Measurements from ENCODE around the gene PRKD2.
A peak's percentile ranks its signal among the peaks of the same experiment; 100 is the strongest.

Gene PRKD2

DNA sequence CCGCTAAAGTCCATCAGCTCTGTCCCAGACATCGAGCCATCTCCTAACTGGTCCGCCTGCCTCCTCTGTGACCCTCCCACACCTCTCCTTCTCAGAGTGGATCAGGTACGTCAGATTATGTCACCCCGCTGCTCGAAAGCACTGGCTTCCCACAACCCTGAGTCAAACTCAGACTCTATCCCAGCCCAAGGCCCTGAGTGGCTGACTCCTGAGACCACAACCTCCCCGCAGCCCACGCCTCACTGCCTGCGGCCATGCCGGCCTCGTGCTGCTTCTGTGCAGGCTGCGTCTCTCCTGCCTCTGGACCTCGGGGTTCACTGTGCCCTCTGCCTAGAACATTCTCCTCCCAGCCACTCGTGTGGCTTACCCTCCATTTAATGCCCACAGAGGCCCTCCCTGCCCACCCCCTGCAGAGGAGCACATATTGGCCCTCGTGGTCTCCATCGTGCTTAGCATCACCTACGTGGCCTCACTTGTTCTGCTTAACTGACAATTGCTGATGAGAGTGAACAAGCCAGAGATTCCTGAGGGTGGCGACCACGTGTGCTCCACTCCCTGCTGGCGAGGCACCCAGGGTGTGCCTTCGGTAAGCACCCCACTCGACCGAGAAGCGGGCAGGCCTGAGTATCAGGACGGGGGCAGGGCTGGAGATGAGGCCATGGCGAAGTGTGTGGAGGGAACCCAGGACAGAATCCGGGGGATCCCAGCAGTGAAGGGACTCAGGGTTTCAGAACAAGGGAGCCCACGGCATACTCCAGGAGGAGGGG lies 15.4 kb upstream of the PRKD2 start:
- DNase-seq, result no peak
- Mint-ChIP-seq H3K27me3 (no peaks in the 10 kb centered on the region), H3K4me3 (no peak overlapping the region), H3K4me1 (ENCODE audit: low read depth) (peaks cover 24% of the 10 kb centered on the region), H3K9me3 (no peaks in the 10 kb centered on the region), H3K36me3 (ENCODE audit: low read depth) (peaks cover 85% of the 10 kb centered on the region), H3K27ac (peak overlapping the region; percentile 51)

DNA sequence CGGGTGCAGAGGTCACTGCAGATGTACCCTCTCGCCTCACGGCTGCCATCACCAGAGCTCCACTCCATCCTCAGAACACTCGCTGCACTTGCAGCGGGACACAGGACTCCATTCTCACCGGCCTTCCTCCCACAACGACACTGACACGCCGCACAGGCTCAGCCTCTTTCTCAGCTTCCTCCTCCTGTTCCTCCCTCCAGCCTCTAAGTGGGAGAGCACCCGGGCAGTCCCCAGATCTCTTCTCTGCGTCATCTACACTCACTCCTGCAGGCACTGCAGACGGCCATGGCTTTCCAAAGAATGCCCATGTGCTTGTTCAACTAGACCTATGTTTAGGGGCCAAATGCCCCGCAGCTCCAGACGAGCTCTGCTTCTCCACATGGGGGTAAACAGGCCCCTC lies 14.7 kb upstream of the PRKD2 start:
- H3K36me3 Mint-ChIP-seq (ENCODE audit: low read depth), result peaks cover 85% of the 10 kb centered on the region
- DNase-seq, result no peak
- H3K4me3 Mint-ChIP-seq, result no peak overlapping the region
- H3K27ac Mint-ChIP-seq, result peak overlapping the region; percentile 51
- peaks cover 24% of the 10 kb centered on the region for H3K4me1 Mint-ChIP-seq (ENCODE audit: low read depth)
- no peaks in the 10 kb centered on the region for H3K27me3 Mint-ChIP-seq
- H3K9me3 Mint-ChIP-seq, result no peaks in the 10 kb centered on the region

DNA sequence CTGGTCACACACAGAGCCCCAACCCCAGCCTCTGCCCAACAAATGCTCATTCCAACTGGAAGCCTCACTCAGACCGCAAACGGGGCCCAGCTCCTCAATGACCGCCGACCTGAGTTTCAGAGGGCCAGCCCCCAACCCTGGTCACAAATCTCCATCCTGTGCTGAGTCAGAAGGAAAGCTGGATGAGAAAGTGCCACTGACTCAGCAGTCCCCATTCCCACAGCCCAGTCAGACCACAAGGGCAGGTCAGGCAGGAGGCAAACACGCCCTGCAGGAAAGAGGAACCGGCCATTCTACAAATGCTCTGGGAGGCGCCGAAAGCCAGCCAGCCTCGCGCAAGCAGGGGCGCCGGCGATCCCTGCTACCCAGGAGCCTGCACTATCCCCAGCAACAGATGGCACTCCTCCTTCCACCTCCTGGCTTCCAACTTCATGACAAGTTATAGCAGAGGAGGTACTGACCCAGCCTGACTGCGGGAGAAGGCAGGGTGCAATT lies 14.1 kb upstream of the PRKD2 start:
- Mint-ChIP-seq H3K27ac (peak overlapping the region; percentile 51), H3K4me3 (no peak overlapping the region), H3K27me3 (no peaks in the 10 kb centered on the region), H3K4me1 (ENCODE audit: low read depth) (peaks cover 24% of the 10 kb centered on the region), H3K9me3 (no peaks in the 10 kb centered on the region), H3K36me3 (ENCODE audit: low read depth) (peaks cover 89% of the 10 kb centered on the region)
- no peak for DNase-seq

DNA sequence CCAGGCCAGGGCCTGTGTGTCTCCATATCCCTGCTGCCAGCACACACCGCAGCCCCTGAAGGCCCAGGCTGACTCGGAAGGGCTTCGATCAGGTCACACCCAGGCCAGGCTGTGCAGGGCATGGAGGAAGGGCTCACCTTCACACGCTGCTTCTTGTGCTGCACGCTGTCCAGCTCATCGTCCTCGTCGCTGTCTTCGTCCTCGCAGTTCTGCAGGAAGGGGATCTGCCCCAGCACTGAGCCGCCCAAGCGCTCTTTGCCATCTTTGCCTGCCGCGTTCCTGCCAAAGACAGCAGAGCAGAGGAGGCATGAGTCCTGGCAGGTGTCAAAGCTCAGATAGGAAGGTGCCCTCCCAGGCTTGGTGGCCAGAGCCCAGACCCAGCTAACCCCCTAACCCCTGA lies 13.7 kb upstream of the PRKD2 start:
- H3K9me3 Mint-ChIP-seq, result no peaks in the 10 kb centered on the region
- peaks cover 90% of the 10 kb centered on the region for H3K36me3 Mint-ChIP-seq (ENCODE audit: low read depth)
- H3K4me1 Mint-ChIP-seq (ENCODE audit: low read depth), result peaks cover 24% of the 10 kb centered on the region

DNA sequence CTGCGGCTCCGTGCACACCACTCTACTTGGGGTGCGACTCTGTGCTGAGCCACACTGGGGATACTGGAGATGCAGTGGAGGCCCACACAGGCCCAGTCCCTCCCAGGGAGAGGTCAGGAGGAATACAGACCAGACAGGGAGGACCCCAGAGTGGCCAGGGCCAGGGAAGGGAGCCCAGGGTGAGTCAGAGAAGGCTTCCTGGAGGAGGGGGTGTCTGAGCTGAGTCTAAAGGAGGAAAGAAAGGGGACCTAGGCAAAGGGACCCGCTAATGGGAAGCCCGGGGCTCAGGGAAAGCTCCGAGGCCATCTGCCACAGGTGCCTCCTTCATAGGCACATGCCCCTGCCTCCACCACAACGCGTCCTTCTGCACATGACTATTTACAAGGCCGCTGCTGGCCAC lies 13.3 kb upstream of the PRKD2 start:
- peaks cover 24% of the 10 kb centered on the region for H3K4me1 Mint-ChIP-seq (ENCODE audit: low read depth)
- H3K27ac Mint-ChIP-seq, result peak overlapping the region; percentile 51
- H3K9me3 Mint-ChIP-seq, result no peaks in the 10 kb centered on the region
- DNase-seq, result no peak
- H3K4me3 Mint-ChIP-seq, result no peak overlapping the region
- H3K27me3 Mint-ChIP-seq, result no peaks in the 10 kb centered on the region
- peaks cover 90% of the 10 kb centered on the region for H3K36me3 Mint-ChIP-seq (ENCODE audit: low read depth)

More for the DNA sequence above, 13.7 kb upstream of the PRKD2 start:
- Mint-ChIP-seq H3K4me3 (no peak overlapping the region), H3K27me3 (no peaks in the 10 kb centered on the region), H3K27ac (peak overlapping the region; percentile 51)
- DNase-seq, result no peak

DNA sequence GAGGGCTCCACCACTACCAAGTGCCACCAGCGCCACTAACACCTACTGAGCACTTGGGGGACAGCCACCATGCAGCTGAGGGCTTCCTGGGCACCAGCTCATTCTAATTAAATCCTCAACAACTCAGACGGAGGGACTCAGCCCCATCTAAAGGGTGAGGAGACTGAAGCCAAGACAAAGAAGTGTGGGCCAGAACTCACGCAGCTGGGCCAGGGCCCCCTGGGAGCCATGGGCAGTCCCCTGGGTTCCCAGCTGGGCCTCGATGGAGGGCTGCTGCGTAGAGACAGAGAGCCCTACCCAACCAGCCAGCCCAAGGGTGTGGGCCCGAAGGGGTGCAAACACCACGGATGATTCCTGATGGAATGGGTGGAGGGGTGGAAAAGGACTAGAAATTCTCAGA lies 12.8 kb upstream of the PRKD2 start:
- H3K27ac Mint-ChIP-seq, result peak overlapping the region; percentile 47
- DNase-seq, result no peak
- H3K4me3 Mint-ChIP-seq, result no peak overlapping the region
- no peaks in the 10 kb centered on the region for H3K27me3 Mint-ChIP-seq
- peaks cover 24% of the 10 kb centered on the region for H3K4me1 Mint-ChIP-seq (ENCODE audit: low read depth)
- peaks cover 94% of the 10 kb centered on the region for H3K36me3 Mint-ChIP-seq (ENCODE audit: low read depth)
- no peaks in the 10 kb centered on the region for H3K9me3 Mint-ChIP-seq

DNA sequence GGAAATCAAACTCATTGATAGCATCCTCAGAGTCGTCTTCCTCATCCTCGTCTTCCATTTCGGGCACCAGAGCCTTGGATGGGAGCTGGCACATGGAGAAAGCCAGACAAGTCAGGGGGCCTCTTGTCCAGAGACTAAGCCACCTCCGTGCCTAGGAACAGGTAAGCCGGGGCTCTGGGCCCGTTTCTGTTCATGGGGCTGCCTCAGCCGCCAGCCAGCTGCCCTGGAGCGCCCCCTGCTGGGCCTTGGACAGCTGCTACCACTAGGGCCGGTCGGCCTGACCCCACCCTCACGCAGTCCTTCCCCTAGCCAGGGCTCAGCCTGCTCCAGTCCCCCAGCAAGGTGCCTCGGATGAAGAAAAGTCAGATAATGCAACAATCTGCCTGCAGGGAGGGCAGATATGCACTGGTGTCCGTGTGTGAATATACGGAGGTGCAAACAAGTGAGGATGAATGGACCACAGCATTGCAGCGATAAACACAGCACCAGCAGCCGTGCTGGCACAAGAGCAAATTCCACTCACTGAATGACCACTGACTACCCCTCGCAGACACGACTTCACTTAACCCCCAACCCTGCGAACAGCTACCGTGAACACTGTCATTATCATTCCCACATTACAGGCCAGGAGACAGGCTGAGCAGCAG lies 11.9 kb upstream of the PRKD2 start:
- Mint-ChIP-seq H3K4me1 (ENCODE audit: low read depth) (peaks cover 24% of the 10 kb centered on the region), H3K9me3 (no peaks in the 10 kb centered on the region), H3K27ac (peak overlapping the region; percentile 63), H3K27me3 (no peaks in the 10 kb centered on the region), H3K36me3 (ENCODE audit: low read depth) (peaks cover 96% of the 10 kb centered on the region), H3K4me3 (no peak overlapping the region)
- DNase-seq, result peak; percentile 87

DNA sequence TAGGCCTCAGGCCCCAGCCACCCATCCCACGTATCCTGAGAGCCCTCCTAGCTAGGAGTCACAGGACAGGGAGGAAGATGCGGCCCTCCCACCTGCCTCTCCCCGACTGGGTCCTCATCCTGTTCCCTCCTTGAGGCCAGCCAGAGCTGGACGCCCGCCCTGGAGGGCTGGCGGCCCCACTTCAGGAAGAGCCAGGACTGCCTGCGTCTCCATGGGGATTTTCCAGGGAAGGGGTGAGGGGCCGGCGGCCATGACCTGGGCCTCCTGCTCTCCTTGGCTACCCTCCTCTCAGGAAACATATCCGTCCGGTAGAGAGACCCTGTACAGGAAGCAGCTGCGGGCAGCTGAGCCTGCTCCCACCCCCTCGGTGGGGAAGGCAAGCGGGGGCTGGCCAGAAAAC lies 11.3 kb upstream of the PRKD2 start:
- Mint-ChIP-seq H3K4me3 (no peak overlapping the region), H3K27ac (peak overlapping the region; percentile 63)

DNA sequence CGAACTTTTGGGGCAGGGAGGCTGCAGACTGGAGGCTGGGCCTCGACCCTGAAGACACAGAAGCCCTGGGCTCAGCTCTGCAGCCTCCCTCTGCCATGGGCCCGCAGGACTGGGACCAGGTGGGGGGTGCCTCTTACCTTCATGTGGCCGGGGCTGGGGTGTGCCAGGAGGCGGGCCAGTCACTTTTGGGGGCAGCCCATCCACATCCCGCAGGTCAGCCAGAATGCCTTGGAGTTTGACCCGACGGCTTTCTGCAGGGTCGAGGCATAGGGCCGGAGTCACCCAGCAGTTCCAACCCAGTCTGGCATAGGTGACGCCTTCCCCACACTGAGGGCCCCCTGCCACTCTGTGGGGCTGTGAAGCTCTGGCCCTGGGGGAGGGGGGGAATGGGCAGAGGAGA lies 10.8 kb upstream of the PRKD2 start:
- no peak for DNase-seq
- peaks cover 24% of the 10 kb centered on the region for H3K4me1 Mint-ChIP-seq (ENCODE audit: low read depth)
- no peaks in the 10 kb centered on the region for H3K9me3 Mint-ChIP-seq
- H3K4me3 Mint-ChIP-seq, result no peak overlapping the region
- H3K36me3 Mint-ChIP-seq (ENCODE audit: low read depth), result peaks cover 94% of the 10 kb centered on the region
- no peak overlapping the region for H3K27ac Mint-ChIP-seq
- no peaks in the 10 kb centered on the region for H3K27me3 Mint-ChIP-seq

More for the DNA sequence above, 11.3 kb upstream of the PRKD2 start:
- Mint-ChIP-seq H3K9me3 (no peaks in the 10 kb centered on the region), H3K27me3 (no peaks in the 10 kb centered on the region), H3K36me3 (ENCODE audit: low read depth) (peaks cover 96% of the 10 kb centered on the region), H3K4me1 (ENCODE audit: low read depth) (peaks cover 24% of the 10 kb centered on the region)
- DNase-seq, result no peak

DNA sequence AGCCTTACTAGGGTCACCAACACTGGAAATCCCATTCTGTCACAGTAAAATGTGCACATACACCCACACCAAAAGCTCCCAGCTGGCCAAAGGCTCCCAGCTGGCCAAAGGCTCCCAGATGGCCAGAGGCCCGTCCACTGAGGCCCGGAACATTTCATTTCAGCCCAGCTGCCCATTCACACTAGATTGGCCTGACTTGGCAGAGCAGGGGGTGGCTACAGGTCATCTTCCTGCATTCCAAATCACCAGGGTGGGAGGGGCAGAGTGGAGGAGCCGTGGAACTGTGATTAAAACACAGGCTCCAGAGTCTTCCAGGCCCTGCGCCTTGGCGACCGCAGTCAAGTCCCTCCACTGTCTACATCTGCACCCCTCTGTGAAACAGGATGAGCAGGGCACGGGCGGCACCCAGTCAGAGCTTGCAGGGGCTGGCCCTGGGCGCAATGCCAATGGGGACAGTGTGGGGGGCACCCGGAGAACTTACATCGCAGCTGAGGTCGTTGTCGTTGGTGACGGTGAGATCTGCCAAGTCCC lies 10.1 kb upstream of the PRKD2 start:
- H3K36me3 Mint-ChIP-seq (ENCODE audit: low read depth), result peaks cover 94% of the 10 kb centered on the region
- H3K4me1 Mint-ChIP-seq (ENCODE audit: low read depth), result peaks cover 23% of the 10 kb centered on the region
- no peaks in the 10 kb centered on the region for H3K27me3 Mint-ChIP-seq
- no peak overlapping the region for H3K27ac Mint-ChIP-seq
- H3K4me3 Mint-ChIP-seq, result no peak overlapping the region
- H3K9me3 Mint-ChIP-seq, result no peaks in the 10 kb centered on the region
- DNase-seq, result no peak

DNA sequence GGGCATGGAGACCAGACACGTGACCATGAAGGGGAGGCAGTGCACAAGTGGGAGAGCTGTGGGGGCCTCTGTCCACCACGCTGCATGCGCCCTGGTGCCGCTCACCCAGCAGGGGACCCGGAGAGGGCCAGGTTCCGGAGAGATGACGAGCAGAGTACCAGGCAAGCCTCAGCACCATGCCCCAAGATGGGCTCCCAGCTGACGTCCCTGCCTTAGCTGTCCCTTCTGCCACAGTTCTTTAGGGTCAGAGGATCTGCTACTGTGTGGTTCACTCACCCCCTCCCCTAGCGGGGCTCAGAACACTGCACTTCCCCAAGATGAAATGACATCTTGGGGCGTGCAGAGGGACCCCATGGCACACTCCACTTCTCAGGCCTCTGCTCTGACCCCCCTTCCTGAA lies 9.6 kb upstream of the PRKD2 start:
- no peak for DNase-seq
- Mint-ChIP-seq H3K4me3 (no peak overlapping the region), H3K27me3 (no peaks in the 10 kb centered on the region), H3K4me1 (ENCODE audit: low read depth) (peaks cover 18% of the 10 kb centered on the region), H3K27ac (no peak overlapping the region), H3K36me3 (ENCODE audit: low read depth) (peaks cover 94% of the 10 kb centered on the region), H3K9me3 (no peaks in the 10 kb centered on the region)

DNA sequence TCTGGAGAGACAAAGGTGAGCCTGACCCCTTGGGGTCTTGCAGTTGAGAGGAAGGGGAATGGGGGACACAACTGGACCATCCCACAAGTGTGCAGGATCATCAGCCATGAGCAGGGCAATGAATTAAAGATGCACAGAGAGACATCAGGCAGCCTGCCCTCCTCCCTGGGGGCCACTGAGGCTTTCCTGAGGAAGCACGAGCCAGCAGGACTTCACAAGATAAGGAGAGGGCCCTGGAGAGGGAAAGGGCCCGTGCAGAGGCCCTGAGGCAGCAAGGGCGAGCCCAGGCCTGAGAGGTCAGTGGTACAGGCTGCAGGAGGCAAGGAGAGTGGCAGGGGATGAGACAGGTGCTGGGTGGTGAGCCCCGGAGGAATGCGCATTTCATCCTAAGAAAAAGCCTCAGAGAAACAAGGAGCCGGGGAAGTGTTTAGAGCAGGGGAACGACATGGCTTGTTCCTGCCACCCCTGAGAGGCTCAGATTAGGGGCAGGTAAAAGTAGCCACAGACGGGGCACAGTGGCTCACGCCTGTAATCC lies 9.0 kb upstream of the PRKD2 start:
- H3K36me3 Mint-ChIP-seq (ENCODE audit: low read depth), result peaks cover 94% of the 10 kb centered on the region
- H3K27ac Mint-ChIP-seq, result no peak overlapping the region
- no peaks in the 10 kb centered on the region for H3K27me3 Mint-ChIP-seq
- no peak overlapping the region for H3K4me3 Mint-ChIP-seq
- no peak for DNase-seq
- no peaks in the 10 kb centered on the region for H3K9me3 Mint-ChIP-seq
- peaks cover 13% of the 10 kb centered on the region for H3K4me1 Mint-ChIP-seq (ENCODE audit: low read depth)

DNA sequence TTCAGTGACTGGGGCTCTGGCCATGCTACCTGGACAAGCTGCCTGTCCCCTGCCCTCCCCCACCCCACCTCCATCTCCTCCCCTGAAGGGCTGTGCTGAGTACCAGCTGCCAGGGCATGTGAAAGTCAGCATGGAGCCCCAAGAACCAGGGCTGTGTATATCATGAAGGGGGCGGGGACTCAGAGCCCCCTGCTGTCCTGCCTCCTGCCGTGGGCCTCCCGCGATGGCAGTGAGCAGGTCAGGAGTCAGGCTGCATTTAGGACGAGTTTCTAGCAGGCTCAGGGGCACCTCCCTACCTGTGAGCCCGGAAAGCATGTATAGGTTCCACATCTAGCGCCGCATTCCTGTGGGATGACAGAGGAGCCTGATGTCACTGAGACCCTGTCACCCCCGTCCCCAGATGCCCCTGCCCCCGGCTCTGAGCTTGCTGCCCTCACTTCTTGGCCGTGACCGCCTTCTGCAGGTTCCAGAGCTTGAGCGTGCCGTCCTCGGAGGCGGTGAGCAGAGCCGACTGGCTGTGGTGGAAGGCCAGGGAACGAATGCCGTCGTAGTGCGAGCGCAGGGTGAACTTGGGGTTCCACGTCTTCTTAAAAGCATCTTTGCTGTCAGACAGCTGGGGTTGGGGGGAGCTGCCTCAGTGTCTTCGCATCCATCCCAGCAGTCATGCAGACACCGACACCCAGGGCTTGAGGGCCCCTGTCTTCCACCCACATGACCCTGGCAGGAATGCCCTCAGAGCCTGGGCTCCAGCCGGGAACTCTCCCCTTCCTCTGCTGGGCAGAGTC lies 8.3 kb upstream of the PRKD2 start:
- Mint-ChIP-seq H3K36me3 (ENCODE audit: low read depth) (peaks cover 94% of the 10 kb centered on the region), H3K27me3 (no peaks in the 10 kb centered on the region), H3K27ac (no peak overlapping the region), H3K4me3 (no peak overlapping the region), H3K4me1 (ENCODE audit: low read depth) (peaks cover 9% of the 10 kb centered on the region), H3K9me3 (no peaks in the 10 kb centered on the region)
- DNase-seq, result no peak

DNA sequence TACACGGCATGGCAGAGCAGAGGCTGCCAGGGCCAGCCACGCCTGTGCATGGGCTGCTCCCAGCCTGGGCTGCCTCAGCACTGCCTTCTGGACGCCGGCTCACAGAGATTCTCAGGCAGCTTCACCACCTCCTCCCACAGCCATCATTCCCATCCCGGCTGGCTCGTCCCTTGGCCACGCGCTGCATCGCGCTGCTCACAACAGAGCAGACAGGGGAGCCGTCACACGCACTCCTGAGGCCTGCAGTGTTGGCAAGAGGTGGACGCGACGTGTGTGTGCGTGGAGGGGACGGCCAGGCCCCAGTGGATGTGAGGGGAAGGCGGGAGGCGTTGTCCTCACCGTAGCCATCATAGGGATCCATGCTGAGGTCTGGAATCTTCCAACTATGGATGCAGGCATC lies 7.6 kb upstream of the PRKD2 start:
- H3K9me3 Mint-ChIP-seq, result no peaks in the 10 kb centered on the region
- H3K27me3 Mint-ChIP-seq, result no peaks in the 10 kb centered on the region
- peaks cover 12% of the 10 kb centered on the region for H3K4me1 Mint-ChIP-seq (ENCODE audit: low read depth)
- DNase-seq, result no peak
- H3K36me3 Mint-ChIP-seq (ENCODE audit: low read depth), result peaks cover 93% of the 10 kb centered on the region
- no peak overlapping the region for H3K27ac Mint-ChIP-seq
- no peak overlapping the region for H3K4me3 Mint-ChIP-seq
